ENCODE results near the gene RPTOR.

RPTOR gene

DNA sequence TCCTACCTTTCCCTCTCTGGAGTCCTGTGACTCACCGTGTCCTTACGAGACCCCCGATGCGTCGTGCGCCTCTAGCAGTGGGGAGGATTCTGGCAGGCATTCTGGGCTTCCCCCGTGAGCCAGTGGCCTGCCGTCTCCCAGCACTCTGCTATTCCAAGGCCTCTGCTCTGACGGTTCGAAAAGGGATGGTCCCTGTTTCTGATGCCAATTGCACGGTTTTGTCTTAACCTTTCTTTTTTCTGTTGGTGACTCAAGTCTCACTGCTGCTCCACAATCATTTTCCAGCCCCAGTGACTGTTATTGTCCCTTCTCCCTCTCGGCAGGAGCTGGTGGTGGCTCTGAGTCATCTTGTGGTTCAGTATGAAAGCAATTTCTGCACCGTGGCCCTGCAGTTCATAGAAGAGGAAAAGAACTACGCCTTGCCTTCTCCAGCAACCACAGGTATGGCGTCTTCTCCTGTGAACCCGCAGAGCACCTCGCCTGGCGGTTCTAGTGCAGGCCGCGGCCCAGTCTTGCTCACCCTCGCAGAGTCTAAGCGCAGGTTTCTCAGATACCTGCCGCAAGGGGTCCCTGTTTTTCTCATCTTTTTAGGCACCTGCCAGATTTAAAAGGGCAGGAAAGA is 346.9 kb downstream of the RPTOR start:
- peak; percentile 88 for DNase-seq (ENCODE audit: low read depth)
- TF ChIP-seq, protein P1, sequence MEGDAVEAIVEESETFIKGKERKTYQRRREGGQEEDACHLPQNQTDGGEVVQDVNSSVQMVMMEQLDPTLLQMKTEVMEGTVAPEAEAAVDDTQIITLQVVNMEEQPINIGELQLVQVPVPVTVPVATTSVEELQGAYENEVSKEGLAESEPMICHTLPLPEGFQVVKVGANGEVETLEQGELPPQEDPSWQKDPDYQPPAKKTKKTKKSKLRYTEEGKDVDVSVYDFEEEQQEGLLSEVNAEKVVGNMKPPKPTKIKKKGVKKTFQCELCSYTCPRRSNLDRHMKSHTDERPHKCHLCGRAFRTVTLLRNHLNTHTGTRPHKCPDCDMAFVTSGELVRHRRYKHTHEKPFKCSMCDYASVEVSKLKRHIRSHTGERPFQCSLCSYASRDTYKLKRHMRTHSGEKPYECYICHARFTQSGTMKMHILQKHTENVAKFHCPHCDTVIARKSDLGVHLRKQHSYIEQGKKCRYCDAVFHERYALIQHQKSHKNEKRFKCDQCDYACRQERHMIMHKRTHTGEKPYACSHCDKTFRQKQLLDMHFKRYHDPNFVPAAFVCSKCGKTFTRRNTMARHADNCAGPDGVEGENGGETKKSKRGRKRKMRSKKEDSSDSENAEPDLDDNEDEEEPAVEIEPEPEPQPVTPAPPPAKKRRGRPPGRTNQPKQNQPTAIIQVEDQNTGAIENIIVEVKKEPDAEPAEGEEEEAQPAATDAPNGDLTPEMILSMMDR (IDR thresholded peaks at IDR 0.05; ENCODE audit: insufficient read depth, low read depth, low read length, missing control alignments) = peak; percentile 25
- peak overlapping the region; percentile 52 for H3K4me3 ChIP-seq (ENCODE audit: low read depth, low read length)

DNA sequence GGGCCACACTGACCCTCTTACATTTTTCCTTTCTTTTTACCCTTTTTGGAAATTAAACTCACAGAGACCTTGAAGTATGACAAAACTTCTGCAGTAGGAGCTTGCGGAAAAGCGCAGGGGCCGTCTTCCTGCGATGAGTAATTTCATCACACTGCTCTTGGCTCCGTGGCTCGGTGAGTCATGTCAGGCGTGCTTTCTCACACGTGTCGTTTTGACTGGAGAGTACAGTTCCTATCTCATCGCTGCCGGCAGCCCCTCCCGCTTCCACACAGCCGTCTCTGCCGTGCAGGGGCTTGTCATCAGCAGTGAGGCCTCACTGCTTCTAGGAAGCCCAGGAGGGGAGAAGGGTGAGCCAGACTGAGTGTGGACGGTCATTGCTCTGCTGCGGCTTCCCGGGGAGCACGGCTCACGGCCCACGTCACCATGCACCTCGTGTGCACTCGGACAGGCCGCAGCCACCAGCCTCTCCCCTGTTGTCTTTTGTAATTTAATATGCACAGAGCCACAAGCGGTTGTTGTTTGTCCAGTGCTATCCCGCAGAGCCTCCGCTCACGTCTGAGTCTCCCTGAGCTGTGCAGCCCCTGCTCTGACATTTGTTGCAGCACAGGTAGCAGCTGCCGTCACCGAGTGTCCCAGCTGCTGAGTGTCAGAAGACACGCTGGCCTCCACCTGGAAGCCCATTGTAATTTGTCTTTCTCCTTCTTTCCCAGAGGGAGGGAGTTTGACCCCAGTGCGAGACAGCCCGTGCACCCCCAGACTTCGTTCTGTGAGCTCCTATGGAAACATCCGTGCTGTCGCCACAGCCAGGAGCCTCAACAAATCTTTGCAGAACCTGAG is 347.6 kb downstream of the RPTOR start:
- H3K4me3 ChIP-seq (ENCODE audit: low read depth, low read length) = peak overlapping the region; percentile 52
- TF ChIP-seq, protein P1 (IDR thresholded peaks at IDR 0.05; ENCODE audit: insufficient read depth, low read depth, low read length, missing control alignments) = no peak
- DNase-seq (ENCODE audit: low read depth) = peak; percentile 95

DNA sequence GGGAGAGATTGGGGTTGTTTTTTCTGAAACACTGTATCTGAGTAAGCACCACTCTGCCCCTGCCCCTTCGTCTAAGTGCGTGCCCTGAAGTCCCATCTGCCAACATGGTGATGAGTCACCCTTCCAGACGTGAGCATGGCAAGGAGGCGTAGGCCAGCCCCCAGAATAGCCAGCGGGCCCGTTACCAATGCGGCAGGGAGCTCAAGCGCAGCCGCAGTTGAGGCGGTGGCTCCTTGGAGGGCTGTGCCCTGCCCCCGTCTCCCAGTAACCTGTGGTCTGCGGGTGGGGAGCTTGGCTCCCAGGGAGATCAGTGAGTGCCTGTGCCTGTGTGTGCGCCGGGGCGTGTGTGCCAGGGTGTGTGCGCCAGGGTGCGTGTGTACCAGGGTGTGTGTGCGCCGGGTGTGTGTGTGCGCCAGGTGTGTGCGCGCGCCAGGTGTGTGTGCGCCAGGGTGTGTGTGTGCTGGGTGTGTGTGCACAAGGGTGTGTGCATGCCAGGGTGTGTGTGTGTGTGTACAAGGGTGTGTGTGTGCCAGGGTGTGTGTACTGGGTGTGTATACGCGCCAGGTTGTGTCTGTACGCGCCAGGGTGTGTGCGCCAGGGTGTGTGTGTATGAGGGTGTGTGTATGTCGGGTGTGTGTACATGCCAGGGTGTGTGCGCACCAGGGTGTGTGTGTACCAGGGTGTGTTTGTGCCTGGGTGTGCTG is 348.4 kb downstream of the RPTOR start:
- TF ChIP-seq, protein P1 (IDR thresholded peaks at IDR 0.05; ENCODE audit: insufficient read depth, low read depth, low read length, missing control alignments) = no peak
- no peak for DNase-seq (ENCODE audit: low read depth)
- H3K4me3 ChIP-seq (ENCODE audit: low read depth, low read length) = no peak overlapping the region

DNA sequence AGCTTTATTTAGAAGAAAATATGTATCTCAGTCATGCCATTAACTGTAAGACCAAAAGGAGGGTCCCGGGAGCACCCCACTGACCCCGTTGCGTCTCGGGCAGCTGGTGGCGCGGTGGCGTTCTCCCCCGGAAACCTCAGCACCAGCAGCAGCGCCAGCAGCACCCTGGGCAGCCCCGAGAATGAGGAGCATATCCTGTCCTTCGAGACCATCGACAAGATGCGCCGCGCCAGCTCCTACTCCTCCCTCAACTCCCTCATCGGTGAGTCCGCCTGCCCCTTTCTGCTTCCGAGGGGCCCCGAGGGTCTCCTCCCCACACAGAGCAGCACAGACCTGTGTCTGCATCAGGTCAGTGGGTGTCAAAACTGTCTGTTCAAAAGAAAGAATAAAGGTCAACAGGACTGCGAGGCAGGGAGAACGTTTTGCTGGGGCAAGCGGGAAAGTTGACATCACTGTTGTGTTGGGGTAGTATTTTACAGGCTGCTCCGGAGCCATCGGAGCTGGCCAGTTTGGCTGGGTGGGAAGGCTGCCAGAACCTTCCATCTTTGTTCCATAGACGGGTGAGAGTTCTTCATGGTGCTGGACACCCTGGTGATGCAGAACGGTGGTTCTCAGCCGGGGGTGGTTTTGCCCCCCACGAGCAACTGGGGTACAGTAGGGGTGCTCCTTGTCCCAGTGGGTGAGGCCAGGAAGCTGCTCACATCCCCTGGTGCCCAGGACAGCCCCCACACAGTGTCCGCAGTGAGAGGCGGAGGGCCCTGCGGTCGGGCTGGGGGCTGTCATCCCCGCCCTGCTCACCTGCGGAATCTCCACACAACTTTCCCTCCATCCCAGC is 349.2 kb downstream of the RPTOR start:
- no peak for DNase-seq (ENCODE audit: low read depth)
- TF ChIP-seq, protein P1 (IDR thresholded peaks at IDR 0.05; ENCODE audit: insufficient read depth, low read depth, low read length, missing control alignments) = no peak
- H3K4me3 ChIP-seq (ENCODE audit: low read depth, low read length) = no peak overlapping the region

DNA sequence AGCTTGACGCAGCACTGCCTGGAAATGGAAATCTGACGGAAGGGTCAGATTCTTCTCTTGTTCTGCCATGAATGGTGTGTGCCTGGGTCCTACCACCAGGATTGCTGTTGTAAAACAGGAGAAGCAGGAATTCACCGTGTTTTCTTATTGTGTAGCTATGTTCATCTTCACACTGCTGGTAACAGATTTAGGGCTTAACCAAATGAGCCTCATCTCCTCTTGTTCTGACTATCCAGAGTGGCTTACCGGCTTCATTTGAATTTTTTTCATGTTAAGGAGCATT is 349.7 kb downstream of the RPTOR start:
- DNase-seq (ENCODE audit: low read depth) = no peak
- H3K4me3 ChIP-seq (ENCODE audit: low read depth, low read length) = no peak overlapping the region
- TF ChIP-seq, protein P1 (IDR thresholded peaks at IDR 0.05; ENCODE audit: insufficient read depth, low read depth, low read length, missing control alignments) = peak; percentile 2

DNA sequence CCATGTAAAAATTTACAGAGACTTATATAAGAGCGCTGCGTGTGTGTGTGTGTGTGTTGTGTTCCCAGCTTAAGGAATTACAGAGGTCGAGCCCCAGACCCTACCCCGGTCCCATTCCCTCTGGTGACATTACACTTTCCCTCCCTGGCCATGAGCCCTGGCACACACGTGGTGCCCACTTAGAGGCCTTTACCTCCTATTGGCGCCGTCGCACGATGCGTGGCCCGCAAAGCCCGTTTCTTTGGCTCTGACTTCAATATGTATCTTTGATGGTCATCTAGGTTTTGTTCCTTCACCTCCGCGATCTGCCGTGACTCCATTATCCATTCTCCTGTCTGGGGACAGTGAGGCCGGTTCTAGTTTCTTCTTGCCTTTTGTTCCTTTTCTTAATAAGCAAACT is 350.1 kb downstream of the RPTOR start:
- DNase-seq (ENCODE audit: low read depth) = no peak

More for the DNA sequence above, 350.1 kb downstream of the RPTOR start:
- no peak overlapping the region for H3K4me3 ChIP-seq (ENCODE audit: low read depth, low read length)
- TF ChIP-seq, protein P1 (IDR thresholded peaks at IDR 0.05; ENCODE audit: insufficient read depth, low read depth, low read length, missing control alignments) = no peak
